Islet of Langerhans (tissue), 1 donor: ENCODE data around the gene THRA.

Experiments
- FAIRE-seq: peaks from one replicate; lab custom pipeline; 2011; peaks lifted over from hg19 to GRCh38; lab: Jason Lieb, UNC

THRA gene

GRCh38 chr17:40064971-40065768, 2.4 kb downstream of the THRA start:
- FAIRE-seq, result no peak

- no peak for FAIRE-seq
Observed at GRCh38 chr17:40065769-40066510, 3.2 kb downstream of the THRA start.

GRCh38 chr17:40067710-40068109, 4.9 kb downstream of the THRA start:
- no peak for FAIRE-seq

- no peak for FAIRE-seq
Observed at GRCh38 chr17:40068129-40068581, 5.4 kb downstream of the THRA start.

GRCh38 chr17:40068584-40068916, 5.8 kb downstream of the THRA start:
- no peak for FAIRE-seq

GRCh38 chr17:40068917-40069750, 6.4 kb downstream of the THRA start:
- no peak for FAIRE-seq

GRCh38 chr17:40069751-40070708, 7.3 kb downstream of the THRA start:
- no peak for FAIRE-seq

- FAIRE-seq, result no peak
Observed at GRCh38 chr17:40070709-40071312, 8.0 kb downstream of the THRA start.

- FAIRE-seq, result no peak
Observed at GRCh38 chr17:40071313-40072039, 8.7 kb downstream of the THRA start.

GRCh38 chr17:40072040-40072734, 9.4 kb downstream of the THRA start:
- FAIRE-seq, result no peak

GRCh38 chr17:40072735-40073346, 10.1 kb downstream of the THRA start:
- FAIRE-seq, result no peak

- no peak for FAIRE-seq
Observed at GRCh38 chr17:40073454-40074174, 10.8 kb downstream of the THRA start.

- FAIRE-seq, result no peak
Observed at GRCh38 chr17:40074175-40074512, 11.4 kb downstream of the THRA start.

- no peak for FAIRE-seq
Observed at GRCh38 chr17:40074871-40075200, 12.1 kb downstream of the THRA start.

- no peak for FAIRE-seq
Observed at GRCh38 chr17:40075201-40075941, 12.6 kb downstream of the THRA start.

- no peak for FAIRE-seq
Observed at GRCh38 chr17:40075942-40076498, 13.3 kb downstream of the THRA start.

- FAIRE-seq, result no peak
Observed at GRCh38 chr17:40076591-40076990, 13.8 kb downstream of the THRA start.

GRCh38 chr17:40079545-40079944, 16.8 kb downstream of the THRA start:
- FAIRE-seq, result no peak
